ENCODE data around the gene ZNHIT6.

GRCh38 chr1:85746777-85747176 is 38.5 kb upstream of the ZNHIT6 start:
- TF ChIP-seq GATA2 (IDR thresholded peaks at IDR 0.05; ENCODE audit: low read depth, low read length), result no peak
- no peak for TF ChIP-seq GATA3 (IDR thresholded peaks at IDR 0.05; ENCODE audit: low read depth, low read length)
